Measurements from ENCODE around the gene METTL9. TPM values are rescaled to one million over a fixed set of nuclear protein-coding genes. Genes with fewer than 3 reads are reported as not detected.
"Not testable (repeated sequence)": the region's sequence is repeated elsewhere in the genome, so short reads cannot be mapped to it uniquely, and the experiment has no call there.

The METTL9 gene
- 222 and 229 TPM in 2 replicates for total RNA-seq
- polyA plus RNA-seq = 112 TPM in 2 replicates

GRCh38 chr16:21599122-21600030, at the start of gene METTL9:
Gene METTL9, plus strand, starts transcription at chr16:21599577. Its CDS starts 157 bp downstream, at chr16:21599734.
- H3K36me3 ChIP-seq (replicated peaks; ENCODE audit: insufficient read depth, low read depth) = no peaks in the 10 kb centered on the region
- peak within 1 kb of the TSS; percentile 93 for H3K4me2 ChIP-seq
- WGBS (ENCODE audit: low lambda C conversion rate, missing lambda C conversion rate) = under 1% methylated on average over 81 of the region's 100 CpGs
- peak within 1 kb of the TSS; percentile 93 for H2AFZ ChIP-seq
- H3K4me3 ChIP-seq = peak within 1 kb of the TSS; percentile 90
- H3K27me3 ChIP-seq = no peaks in the 10 kb centered on the region
- H3K79me2 ChIP-seq = peaks cover 44% of the 10 kb centered on the region
- TF ChIP-seq, protein P1, sequence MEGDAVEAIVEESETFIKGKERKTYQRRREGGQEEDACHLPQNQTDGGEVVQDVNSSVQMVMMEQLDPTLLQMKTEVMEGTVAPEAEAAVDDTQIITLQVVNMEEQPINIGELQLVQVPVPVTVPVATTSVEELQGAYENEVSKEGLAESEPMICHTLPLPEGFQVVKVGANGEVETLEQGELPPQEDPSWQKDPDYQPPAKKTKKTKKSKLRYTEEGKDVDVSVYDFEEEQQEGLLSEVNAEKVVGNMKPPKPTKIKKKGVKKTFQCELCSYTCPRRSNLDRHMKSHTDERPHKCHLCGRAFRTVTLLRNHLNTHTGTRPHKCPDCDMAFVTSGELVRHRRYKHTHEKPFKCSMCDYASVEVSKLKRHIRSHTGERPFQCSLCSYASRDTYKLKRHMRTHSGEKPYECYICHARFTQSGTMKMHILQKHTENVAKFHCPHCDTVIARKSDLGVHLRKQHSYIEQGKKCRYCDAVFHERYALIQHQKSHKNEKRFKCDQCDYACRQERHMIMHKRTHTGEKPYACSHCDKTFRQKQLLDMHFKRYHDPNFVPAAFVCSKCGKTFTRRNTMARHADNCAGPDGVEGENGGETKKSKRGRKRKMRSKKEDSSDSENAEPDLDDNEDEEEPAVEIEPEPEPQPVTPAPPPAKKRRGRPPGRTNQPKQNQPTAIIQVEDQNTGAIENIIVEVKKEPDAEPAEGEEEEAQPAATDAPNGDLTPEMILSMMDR (IDR thresholded peaks at IDR 0.05; ENCODE audit: poor library complexity) = peak; percentile 1
- no peak for TF ChIP-seq EZH2phosphoT487 (IDR thresholded peaks at IDR 0.05; ENCODE audit: low read depth, severe bottlenecking, unreplicated experiment)
- H3K4me1 ChIP-seq (ENCODE audit: insufficient read depth) = peaks cover 22% of the 10 kb centered on the region
- no peaks in the 10 kb centered on the region for H3K9me2 ChIP-seq (replicated peaks; ENCODE audit: insufficient read depth)
- H3K27ac ChIP-seq = peak within 1 kb of the TSS; percentile 98
- H4K20me1 ChIP-seq (ENCODE audit: insufficient read depth, poor library complexity, severe bottlenecking) = peaks cover 35% of the 10 kb centered on the region
- no peaks in the 10 kb centered on the region for H3K9me3 ChIP-seq (ENCODE audit: low read depth)
- DNase-seq (ENCODE audit: low spot score) = peak; percentile 98

- DNase-seq (ENCODE audit: low spot score); H3K4me3 ChIP-seq; H4K20me1 ChIP-seq (ENCODE audit: insufficient read depth, poor library complexity, severe bottlenecking); H3K4me1 ChIP-seq (ENCODE audit: insufficient read depth); H3K9me3 ChIP-seq (ENCODE audit: low read depth); H2AFZ ChIP-seq; H3K27ac ChIP-seq; H3K79me2 ChIP-seq; H3K36me3 ChIP-seq (replicated peaks; ENCODE audit: insufficient read depth, low read depth); H3K27me3 ChIP-seq; H3K4me2 ChIP-seq; H3K9me2 ChIP-seq (replicated peaks; ENCODE audit: insufficient read depth): not testable (repeated sequence)
- 90% methylated on average over 17 of the region's 17 CpGs for WGBS (ENCODE audit: low lambda C conversion rate, missing lambda C conversion rate)
Measured at GRCh38 chr16:21549975-21550374, 49.4 kb upstream of the METTL9 start.

DNA sequence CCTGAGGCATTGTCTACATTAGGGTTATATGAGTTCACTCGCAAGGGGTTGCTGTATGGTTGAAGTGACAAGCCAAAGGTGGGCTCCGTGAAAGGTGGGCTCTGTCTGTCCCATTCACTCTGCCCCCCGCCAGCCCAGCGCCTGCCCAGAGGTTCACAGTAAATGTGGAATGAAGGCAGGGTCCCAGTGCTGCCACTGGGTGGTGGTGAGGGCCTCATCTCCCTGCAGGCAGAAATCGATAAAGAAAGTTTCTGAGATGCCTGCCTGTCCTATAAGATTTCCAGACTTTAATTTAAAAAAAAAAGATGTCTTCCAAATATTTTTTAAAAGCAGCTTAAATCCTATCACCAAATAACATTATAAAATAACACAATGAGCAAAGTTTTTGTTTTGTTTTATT, 48.9 kb upstream of the METTL9 start:
- H3K27me3 ChIP-seq; H3K9me3 ChIP-seq (ENCODE audit: low read depth); H3K4me3 ChIP-seq; DNase-seq (ENCODE audit: low spot score); H3K4me2 ChIP-seq; H3K4me1 ChIP-seq (ENCODE audit: insufficient read depth); H3K27ac ChIP-seq; H3K9me2 ChIP-seq (replicated peaks; ENCODE audit: insufficient read depth); H3K79me2 ChIP-seq; H3K36me3 ChIP-seq (replicated peaks; ENCODE audit: insufficient read depth, low read depth); H2AFZ ChIP-seq; H4K20me1 ChIP-seq (ENCODE audit: insufficient read depth, poor library complexity, severe bottlenecking): not testable (repeated sequence)
- WGBS (ENCODE audit: low lambda C conversion rate, missing lambda C conversion rate) = 64% methylated on average over 3 of the region's 5 CpGs

DNA sequence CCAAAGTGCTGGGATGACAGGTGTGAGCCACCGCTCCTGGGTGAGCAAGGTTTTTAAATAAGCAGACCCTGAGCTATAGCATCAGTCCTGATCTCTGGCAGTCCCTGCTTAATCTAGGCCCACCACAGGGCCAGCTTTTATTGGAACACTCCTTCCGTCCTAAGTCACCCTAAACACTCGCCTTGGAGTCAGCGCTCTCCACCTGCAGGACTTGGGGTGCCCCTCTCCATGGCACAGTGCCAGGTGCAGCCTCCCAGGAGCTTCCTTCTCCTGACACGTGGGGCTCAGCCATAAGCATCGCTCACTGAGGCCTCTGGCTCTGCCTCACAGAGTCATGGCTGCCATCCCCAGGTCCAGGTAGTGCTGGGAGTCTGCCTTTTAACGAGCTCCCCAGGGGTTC, 48.3 kb upstream of the METTL9 start:
- not testable (repeated sequence) for H3K79me2 ChIP-seq; DNase-seq (ENCODE audit: low spot score); H3K4me3 ChIP-seq; H3K9me3 ChIP-seq (ENCODE audit: low read depth); H3K27me3 ChIP-seq; H3K36me3 ChIP-seq (replicated peaks; ENCODE audit: insufficient read depth, low read depth); H2AFZ ChIP-seq; H4K20me1 ChIP-seq (ENCODE audit: insufficient read depth, poor library complexity, severe bottlenecking); H3K4me1 ChIP-seq (ENCODE audit: insufficient read depth); H3K9me2 ChIP-seq (replicated peaks; ENCODE audit: insufficient read depth); H3K27ac ChIP-seq; H3K4me2 ChIP-seq
- 92% methylated on average over 5 of the region's 7 CpGs for WGBS (ENCODE audit: low lambda C conversion rate, missing lambda C conversion rate)

DNA sequence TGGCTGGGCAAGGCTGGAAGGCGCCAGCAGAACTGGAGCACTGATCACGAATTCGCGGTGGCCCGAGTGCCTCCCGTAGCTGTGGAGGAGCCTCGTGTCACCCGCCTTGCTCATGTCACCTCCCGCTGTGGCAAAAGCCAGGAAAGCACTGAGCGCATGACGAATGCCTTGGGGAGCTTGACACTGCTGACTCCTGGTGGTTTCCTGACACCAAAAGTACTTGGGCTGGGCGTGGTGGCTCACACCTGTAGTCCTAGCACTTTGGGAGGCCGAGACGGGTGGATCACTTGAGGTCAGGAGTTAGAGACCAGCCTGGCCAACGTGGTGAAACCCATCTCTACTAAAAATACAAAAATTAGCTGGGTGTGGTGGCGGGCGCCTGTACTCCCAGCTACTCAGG, 47.8 kb upstream of the METTL9 start:
- H3K4me2 ChIP-seq; H3K9me2 ChIP-seq (replicated peaks; ENCODE audit: insufficient read depth); H4K20me1 ChIP-seq (ENCODE audit: insufficient read depth, poor library complexity, severe bottlenecking); H3K4me1 ChIP-seq (ENCODE audit: insufficient read depth); H3K27me3 ChIP-seq; H3K27ac ChIP-seq; H3K4me3 ChIP-seq; H3K36me3 ChIP-seq (replicated peaks; ENCODE audit: insufficient read depth, low read depth); H3K79me2 ChIP-seq; H2AFZ ChIP-seq; H3K9me3 ChIP-seq (ENCODE audit: low read depth); DNase-seq (ENCODE audit: low spot score): not testable (repeated sequence)
- WGBS (ENCODE audit: low lambda C conversion rate, missing lambda C conversion rate) = 94% methylated on average over 16 of the region's 17 CpGs

DNA sequence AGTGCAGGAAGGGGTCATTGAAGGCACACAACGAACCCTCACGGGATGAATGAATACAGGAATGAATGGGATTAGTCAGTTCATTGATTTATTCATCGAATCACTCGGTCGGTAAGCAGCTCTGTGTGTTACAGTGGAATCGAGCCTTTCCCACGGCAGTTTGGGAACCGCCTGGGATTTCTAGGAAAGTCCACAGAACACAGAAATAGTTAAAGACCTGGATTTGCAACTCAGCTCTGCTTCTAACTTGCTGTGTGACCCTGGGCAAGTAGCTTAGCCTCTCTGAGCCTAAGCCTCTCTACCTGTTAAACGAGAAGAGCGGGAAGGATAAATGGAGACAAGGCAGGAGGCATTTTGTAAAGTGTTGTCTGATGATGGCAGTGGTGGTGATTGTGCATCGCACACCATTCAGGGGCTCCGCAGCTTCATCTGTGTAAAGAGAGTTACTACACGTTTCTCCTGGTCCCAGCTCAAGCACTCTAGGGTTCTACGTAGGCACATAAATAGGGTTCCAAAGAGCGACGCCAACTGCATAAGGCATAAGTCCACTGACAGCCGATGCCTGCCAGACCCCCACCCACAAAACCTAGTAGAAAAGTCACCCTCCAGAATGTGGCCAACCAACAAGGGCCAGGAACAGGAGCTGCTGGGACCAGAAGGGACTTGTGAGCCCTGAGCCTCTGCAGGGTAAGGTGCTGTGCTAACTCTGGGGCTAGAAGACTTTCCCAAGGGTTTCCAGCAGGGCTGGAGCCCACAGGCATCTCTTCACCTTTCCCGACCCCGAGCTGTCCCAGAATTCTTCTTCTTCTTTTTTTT, 45.7 kb upstream of the METTL9 start:
- H3K9me2 ChIP-seq (replicated peaks; ENCODE audit: insufficient read depth); H2AFZ ChIP-seq; H3K27me3 ChIP-seq; H3K4me3 ChIP-seq; H3K4me2 ChIP-seq; H3K36me3 ChIP-seq (replicated peaks; ENCODE audit: insufficient read depth, low read depth); H3K27ac ChIP-seq; H3K9me3 ChIP-seq (ENCODE audit: low read depth); H3K79me2 ChIP-seq; H3K4me1 ChIP-seq (ENCODE audit: insufficient read depth); H4K20me1 ChIP-seq (ENCODE audit: insufficient read depth, poor library complexity, severe bottlenecking); DNase-seq (ENCODE audit: low spot score): not testable (repeated sequence)
- WGBS (ENCODE audit: low lambda C conversion rate, missing lambda C conversion rate) = 93% methylated on average over 19 of the region's 19 CpGs

Measured in hepatocyte (in vitro differentiated cells).